ENCODE measurements around the gene GTPBP3.

The GTPBP3 gene

DNA sequence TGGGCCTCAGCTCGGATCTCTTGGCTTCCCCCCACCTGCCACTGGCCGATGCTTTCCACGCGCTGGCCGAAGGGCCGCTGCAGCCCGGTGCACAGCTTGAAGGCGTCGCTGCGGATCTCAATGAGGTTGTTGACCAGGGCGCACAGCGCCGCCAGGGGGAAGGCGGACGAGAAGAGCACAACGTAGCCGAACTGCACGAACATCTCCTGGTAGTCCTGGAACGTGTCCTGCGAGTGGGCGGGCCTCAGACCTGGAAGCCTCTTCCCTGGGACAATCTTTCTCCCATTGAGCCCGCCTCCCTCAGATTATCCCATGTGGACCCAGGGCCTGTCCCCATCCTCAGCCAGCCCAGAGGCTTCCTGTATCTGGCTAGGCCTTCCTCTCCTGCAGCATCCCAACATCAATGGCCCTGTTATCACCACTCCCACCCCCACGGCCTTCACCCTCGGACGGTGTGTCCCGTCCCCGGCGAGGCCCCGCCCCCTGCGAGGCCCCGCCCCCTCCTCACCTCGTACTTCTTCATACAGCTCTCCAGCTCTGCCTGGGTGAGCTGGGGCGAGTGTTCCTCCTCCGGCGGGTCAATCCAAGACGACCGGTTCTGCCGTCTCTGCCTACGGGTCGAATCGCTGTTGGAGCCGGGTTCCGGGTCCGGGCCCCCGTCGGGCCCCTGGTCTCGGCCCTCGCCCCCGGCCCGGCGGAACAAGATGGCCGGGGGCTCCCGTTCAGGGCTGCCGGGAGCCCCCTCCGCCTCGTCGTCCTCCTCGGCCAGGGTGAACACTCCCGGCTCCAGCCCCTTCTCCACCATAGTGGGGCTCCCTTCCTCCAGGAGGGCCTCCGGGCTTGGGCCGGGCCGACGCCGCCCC, 9.5 kb upstream of the GTPBP3 start:
- no peak for DNase-seq (ENCODE audit: low read depth)

DNA sequence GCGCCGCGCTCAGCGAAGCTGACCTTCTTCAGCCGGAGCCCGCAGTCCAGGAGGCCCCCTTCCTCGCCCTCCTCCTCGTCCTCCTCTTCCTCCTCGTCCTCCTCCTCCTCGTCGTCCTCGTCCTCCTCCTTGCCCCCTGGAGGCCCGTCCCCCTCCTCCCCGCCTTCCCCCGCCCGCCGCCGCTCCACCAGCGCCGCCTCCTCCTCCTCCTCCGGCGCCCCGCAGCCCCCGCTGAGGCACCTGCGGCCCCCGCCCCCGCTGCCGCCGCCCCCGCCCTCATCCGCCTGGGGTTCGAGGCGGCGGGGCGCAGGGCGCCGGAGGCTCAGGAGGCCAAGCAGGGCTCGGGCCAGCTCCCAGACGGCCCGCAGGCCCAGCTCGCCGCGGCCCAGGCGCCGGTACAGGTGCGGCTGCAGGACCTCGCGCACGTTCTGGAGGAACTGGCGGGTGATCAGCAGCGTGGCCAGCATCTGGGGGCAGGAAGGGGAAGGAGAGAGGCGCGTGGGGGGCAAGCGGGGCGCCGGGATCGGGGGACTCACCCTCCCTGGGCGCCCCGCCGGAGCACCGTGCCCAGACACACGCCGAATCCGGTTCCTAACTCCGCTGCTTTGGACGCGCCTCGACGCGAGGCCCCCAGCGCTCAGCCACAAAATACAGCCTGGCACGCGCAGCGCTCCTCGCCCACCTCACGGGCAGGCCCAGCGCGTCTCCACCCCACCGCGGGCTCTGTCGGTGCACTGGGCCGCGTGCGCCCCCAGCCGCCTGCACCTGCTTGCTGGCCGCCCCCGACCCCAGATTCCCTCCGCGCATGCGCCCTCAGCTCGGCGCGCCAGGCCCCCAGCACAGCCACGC, 8.6 kb upstream of the GTPBP3 start:
- DNase-seq (ENCODE audit: low read depth), result no peak

DNA sequence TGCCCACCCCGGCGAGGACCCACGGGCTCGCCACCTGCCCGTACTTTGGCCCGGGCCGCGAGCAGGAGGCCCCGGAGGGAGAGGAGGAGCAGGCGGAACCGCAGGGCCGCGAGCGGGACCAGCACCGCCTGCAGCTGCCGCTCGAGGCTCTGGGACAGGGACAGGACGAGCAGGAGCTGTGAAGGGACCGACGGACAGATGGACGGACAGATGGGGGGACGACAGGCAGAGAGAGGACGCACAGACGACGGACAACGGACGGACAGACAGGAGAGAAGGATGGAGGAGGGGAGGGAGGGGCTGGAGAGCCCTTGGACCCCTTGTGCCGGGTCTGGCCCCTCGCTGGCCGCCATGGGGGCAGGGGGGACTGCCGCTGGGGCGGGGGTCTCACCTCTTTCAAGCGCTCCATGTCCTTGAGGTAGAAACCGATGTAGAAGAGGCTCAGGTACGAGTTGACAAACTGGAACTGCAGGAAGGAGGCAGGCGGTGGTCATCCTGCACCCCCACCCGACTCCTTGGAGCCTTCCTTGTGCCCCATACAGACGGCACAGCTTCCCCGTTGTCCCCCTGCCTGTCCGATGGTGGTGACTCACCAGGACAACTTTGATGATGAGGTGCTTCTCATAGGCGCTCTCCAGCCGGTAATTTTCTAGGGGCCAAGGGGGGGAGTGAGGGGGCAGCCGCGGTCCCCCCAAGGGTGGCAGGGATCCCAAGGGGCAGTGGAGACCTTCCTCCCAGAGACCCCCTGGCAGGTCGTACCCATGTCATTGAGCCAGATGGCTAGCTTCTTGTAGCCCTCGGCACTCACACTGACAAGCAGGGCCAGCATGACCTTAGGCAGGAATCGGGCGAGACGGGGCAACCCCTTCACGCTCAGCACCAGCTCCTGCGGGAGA, 7.7 kb upstream of the GTPBP3 start:
- DNase-seq (ENCODE audit: low read depth), result no peak

DNA sequence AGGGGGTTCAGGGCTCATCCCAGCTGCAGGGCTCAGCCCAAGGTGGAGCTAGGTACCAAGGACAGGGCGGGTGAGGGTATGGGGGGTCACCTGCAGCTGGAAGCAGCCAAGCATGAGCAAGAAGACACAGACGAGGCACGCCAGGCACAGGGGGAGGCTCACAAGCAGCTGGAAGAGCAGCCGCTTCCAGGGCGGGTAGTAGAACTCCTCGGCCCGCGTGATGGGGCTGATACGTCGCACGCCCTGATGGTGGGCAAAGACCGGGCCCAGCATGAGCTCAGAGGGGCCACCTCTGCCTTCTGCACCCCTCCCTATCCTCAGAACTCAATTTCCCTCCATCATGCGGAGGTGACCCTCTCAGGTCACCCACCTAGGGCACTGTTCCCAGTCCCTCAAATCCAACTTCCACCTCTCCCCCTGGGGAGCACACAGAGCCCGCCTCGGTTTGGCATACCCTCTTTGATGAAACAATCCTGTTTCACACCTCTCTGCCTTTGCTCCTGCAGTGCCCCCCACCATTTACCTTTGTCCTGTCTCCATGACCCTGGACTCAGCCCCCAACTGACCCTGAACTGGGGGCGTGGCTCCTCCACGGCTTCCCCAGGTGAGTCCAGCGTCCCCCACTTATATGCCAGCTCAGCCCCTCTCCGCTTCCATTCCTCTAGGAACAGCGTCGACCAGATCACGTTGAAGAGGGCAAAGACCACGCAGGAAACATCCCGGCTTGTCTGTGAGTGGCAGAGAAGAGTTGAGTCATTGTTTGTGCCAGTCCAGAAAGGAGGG, 6.9 kb upstream of the GTPBP3 start:
- no peak for DNase-seq (ENCODE audit: low read depth)

DNA sequence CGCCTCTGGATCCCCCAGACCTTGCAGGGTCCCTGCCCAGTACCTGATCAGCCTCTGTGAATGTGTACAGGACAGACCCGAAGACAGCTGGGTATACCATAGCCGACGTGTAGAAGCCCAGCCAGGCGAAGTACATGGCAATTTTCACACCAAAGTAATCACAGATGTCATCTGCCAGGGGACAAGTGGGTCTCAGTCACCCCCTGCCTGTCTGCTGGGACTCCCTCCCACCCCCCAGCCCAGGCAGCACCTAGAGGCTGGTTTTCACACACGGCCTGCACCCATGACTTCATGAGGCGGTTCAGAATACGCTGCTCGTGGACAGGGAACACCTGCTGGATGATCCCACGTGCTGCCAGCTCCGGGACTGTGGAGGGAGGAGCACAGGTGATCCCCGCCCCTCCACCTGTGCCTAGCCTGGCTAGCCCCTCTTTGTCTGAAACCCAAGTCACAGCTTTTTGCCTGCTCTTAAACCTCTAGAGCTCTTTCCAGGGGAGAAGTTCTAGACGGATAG, 6.3 kb upstream of the GTPBP3 start:
- no peak for DNase-seq (ENCODE audit: low read depth)

DNA sequence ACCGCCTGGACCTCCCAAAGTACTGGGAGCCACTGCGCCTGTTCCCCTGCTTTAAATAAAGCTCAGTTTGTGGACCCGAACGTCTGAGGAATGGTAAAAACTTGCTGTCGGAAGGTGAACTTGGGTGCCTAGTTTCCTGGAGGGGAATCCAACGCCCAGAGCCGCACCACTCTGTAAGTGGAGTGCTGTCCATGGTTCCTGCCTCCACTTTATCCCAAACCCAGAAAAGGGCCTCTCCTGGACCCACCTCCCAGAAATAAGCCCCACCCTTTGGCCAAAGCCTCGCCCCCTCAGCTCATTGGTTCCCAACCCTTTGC, 5.0 kb upstream of the GTPBP3 start:
- no peak for DNase-seq (ENCODE audit: low read depth)

DNA sequence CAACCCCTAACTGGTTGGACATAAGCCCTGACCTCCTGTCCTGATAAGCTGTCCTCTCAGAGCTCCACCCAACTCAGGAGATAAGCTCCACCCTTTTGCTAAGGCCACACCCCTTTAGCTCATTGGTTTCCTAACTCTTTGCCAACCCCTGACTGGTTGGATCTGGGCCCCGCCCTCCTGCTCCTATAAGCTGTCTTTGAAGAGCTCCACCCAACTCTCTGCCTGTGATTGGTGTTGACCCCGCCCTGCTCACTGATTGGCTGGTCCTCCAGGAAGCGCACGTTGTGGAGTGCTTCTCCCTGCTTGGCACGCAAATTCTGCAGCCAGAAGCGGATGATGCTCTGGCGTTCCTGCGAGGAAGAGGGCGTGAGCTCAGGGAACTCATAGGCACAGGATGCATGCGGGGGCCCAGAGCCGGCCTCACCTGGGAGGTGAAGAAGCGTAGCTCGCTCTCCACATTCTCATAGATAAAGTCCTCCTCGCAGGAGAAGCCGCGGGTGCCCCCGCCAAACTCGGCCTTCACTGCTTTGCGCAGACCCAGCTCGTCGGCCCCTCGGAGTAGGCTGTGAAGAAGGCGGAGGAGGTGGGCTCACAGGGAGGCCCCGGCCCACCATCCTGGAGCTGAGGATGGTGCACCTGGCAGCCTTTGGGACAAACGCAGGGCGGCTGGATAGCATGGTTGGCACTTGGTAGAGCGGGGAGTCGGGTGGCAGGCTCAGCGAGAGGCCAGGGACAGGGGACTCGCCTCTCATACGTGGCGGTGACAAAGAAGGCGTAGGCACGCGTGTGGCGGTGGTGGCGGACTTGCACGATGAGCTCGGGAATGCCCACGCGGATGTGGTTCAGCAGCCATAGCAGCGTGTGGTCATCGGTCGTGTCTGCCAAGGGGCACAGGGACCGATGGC, 4.4 kb upstream of the GTPBP3 start:
- no peak for DNase-seq (ENCODE audit: low read depth)

DNA sequence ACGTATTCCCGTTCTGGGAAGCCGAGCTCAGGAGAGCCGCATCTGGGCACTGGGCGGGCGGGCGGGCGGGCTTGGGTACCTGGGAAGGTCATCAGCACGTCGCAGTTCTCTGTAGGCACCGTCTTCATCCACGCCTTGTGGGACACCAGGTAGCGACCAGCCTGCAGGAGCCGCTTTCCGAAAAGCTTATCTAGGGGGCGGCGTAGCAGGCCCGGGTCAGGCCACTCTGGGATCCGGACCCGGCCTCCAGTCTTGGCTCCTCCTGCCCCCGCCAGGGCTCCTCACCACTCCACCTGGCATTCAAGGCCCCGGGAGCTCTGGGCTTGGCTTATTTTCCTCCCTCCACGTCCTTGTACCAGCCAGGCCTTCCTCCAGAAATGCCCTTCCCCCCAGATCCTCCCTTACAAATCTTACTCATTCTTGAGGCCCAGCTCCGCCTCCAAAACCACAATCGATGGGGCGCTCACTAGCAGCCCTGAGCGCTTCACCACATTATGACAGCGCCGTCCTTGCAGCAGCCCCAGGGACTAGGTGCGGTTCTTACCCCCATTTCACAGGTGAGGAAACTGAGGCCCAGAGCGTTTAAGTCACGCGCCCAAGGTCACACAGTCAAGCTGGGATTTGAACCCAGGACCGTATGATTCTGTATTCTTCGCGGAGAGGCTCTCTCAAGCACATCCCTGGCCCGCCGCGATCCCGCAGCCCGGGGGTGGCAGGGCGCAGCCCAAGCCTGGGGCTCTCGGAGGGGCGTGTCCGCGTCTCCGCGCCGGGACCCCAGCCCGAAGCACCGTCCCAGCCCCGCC, 3.5 kb upstream of the GTPBP3 start:
- peak; percentile 64 for DNase-seq (ENCODE audit: low read depth)

DNA sequence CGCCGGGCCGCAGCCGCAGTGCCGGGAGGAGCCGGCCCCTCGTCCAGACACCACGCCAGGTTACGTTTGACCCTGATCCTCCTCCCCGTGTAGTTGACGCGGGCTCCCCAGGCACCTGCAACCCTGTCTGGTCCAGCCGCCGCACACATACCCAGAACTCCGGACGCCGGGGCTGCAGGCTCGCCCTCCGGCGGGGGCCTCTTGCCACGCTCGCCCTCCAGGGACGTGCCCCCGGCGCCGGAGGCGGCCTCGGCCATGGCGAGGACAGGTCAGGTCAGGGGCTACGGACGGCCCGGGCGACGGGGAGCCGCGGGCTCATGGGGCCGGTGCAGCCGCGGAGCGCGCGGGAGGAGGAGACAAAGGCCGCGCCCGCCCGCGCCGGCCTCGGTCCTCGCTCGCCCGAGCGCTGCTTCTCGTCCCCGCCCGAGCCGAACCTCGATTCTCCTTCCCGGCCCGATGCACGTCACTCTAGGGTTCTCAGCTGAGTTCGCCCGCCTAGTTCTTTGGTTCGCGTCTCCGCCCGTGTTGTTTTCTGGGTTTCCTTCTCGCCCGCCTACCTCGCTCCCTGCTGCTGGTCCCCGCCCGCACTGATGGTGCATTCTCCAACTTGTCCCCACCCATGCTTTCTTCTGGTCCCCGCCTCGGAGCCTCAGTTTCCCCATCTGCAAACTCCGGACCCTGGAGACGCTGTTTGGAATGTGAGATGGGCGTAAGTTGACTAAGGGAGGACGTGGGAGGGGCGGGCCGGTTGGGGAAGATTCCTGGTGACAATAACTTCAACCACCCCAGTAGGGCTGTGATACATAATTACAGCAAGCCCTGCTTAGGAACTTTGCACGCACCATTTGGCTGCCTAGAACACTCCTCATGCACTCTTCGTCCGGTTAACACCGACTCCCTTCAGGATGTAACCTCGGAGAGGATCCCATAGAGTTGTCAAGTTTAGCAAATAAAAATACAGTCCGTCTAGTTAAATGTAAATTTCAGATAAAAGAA, 2.6 kb upstream of the GTPBP3 start, which contains the start of gene ANO8:
Gene ANO8 (minus strand): TSS at position 442 of the 996 bp plus-strand sequence. CDS start 185 bp downstream, at position 257.
- DNase-seq (ENCODE audit: low read depth), result peak; percentile 90

DNA sequence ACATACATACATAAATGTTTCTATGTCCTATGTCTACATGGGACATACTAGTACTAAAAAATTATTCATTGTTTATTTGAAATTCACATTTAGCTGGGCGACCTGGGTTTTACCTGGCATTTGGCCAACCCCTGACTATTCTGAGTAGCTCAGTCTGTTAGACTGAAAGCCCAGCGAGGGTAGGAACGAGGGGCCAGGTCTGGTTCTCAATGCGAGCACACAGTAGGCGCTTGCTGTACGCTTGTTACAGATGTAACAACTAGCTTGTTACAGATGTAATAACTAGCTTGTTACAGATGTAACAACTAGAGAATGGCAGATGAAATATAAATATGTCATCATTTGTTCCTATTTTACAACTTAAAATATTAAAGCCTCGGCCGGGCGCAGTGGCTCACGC, 1.8 kb upstream of the GTPBP3 start:
- DNase-seq (ENCODE audit: low read depth), result no peak

DNA sequence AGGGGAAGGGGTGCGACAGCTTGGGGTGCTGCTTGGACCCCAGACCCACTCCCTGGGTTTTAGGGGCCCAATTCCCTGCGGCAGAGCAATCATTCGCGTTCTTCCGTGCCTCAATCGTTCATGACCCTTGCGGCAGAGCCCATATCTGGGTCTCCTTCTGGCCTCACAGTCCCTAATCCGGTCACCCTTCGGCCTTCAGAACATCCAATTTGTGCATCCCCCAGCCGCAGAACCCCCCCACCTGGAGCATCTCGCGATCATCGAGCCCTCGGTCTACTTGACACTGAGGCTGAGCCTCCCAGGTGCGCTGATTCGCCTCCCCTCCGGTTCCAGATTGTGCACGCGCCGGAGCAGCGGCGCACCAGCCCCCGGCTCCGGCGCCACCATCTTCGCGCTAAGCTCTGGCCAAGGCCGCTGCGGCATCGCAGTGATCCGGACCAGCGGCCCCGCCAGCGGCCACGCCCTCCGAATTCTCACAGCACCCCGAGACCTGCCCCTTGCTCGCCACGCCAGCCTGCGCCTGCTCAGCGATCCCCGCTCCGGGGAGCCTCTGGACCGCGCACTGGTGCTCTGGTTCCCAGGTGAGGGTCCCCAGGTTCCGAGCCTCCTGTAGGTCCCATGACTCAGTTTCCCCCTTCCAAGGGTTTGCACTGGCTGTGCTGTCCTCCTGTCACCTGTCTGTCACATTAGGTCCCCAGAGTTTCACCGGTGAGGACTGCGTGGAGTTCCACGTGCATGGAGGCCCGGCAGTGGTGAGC, 501 bp downstream of the GTPBP3 start:
- DNase-seq (ENCODE audit: low read depth), result no peak

DNA sequence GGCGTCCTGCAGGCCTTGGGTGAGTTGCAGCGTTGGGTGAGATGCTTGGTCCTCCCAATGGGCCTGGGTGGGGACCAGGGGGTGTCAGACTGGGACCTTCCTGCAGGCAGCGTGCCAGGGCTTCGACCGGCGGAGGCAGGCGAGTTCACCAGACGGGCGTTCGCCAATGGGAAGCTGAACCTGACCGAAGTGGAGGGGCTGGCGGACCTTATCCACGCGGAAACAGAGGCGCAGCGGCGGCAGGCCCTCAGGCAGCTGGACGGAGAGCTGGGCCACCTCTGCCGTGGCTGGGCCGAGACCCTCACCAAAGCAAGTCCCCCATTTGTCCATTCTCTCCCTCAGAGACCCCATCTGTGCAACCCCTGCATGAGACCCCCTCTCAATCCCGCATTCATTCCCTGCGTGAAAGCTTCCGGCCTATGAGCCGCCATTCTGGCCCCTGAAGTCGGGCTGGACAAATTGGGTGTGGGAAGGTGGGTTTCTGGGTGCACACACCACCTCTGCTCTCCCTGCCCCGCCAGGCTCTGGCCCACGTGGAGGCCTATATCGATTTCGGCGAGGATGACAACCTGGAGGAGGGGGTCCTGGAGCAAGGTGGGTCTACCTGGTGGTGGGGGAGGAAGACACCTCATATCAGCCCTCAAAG, 1.2 kb downstream of the GTPBP3 start:
- no peak for DNase-seq (ENCODE audit: low read depth)

DNA sequence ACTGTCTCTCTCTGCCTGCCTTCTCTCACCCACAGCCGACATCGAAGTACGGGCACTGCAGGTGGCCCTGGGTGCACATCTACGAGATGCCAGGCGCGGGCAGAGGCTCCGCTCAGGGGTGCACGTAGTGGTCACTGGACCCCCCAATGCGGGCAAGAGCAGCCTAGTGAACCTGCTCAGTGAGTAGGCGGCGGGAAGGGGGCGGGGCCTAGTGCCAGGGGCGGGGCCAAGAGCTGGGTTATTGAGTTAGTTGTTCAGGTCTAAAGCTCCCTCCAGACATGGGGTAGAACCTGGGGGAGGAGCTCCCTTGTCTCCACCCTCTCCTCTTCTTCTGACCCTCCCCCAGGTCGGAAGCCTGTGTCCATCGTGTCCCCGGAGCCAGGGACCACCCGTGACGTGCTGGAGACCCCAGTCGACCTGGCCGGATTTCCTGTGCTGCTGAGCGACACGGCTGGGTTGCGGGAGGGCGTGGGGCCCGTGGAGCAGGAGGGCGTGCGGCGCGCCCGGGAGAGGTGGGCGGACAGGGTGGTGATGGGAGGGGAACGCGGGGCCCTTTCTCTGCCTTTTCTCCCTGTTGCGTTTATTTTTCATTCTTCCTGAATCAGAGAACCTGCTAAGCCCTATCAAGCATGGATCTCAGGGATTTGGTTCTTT, 1.9 kb downstream of the GTPBP3 start:
- no peak for DNase-seq (ENCODE audit: low read depth)

DNA sequence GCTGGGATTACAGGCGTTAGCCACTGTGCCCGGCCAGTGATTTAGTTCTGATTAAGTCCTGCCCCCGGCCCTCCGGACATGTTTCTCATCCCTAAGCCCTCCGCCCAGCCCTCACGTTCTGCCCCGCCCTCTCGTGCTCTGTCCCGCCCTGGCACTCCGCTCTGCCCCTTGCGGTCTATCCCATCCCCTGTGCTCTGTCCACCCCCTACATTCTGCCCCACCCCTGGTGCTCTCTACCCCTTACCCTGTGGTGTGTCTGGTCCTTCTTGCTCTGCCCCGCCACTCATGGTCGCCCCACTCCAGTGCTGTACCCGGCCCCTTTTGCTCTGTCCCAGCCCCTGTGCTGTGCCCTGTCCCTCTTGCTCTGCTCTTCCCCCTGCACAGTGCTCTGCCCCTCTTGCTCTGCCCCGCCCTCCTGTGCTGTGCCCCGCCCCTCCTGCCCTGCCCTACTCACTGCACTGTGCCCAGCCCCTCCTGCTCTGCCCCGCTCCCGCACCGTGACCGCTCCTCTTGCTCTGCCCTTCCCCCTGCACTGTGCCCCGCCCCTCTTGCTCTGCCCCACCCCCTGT, 3.0 kb downstream of the GTPBP3 start:
- DNase-seq (ENCODE audit: low read depth), result no peak

DNA sequence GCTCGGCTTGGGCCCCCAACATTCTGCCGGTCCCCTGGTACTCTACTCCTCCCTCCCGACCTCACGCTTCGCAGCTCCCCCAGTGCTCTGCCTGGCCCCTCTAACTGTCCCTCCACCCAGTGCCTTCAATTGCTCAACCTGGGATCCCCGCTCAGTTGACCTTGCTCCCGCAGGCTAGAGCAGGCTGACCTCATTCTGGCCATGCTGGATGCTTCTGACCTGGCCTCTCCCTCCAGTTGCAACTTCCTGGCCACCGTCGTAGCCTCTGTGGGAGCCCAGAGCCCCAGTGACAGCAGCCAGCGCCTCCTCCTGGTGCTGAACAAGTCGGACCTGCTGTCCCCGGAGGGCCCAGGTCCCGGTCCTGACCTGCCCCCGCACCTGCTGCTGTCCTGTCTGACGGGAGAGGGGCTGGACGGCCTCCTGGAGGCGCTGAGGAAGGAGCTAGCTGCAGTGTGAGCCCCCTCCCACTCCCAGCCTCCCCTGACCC, 3.6 kb downstream of the GTPBP3 start:
- DNase-seq (ENCODE audit: low read depth), result no peak

DNA sequence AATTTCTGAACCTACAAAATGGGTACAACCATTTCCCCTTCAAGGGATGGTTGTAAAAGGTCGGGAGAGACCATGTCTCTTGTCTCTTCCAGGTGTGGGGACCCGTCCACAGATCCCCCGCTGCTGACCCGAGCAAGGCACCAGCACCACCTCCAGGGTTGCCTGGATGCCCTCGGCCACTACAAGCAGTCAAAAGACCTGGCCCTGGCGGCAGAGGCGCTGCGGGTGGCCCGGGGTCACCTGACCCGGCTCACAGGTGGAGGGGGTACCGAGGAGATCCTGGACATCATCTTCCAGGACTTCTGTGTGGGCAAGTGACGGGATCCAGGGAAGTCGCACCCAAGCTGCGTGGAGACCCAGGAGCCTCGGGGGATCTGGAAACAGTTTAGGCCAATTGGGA, 4.0 kb downstream of the GTPBP3 start:
- no peak for DNase-seq (ENCODE audit: low read depth)

All from stimulated activated CD8-positive, alpha-beta memory T cell treated with anti-CD3 and anti-CD28 coated beads, Interleukin-4, amount 100 ng/mL, for 24 hours (primary cell).